ENCODE measurements around the gene RARA. TPM values are rescaled to one million over a fixed set of nuclear protein-coding genes. Genes with fewer than 3 reads are reported as not detected.

Gene RARA
- total and polyA plus RNA-seq, 2 of the 4 experiments (the other 2 are of a cell fraction): 9.0 to 12.7 TPM

DNA sequence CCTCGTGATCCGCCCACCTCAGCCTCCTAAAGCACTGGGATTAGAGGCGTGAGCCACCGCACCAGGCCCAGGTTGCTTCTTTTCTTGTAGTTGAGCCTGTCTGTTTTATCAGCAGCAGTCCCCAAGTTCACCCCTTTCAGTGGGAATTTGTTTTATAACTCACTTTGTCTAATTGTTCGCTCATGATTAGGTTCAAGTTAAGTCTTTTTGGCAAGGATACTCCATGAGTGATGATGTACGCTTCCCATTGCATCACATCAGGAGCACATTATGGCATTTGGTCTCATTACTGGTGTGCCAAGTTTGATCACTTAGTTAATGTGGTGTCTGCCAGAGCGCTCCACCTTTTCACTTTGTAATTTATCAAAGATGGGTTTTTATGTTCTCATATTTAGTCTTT is 70.0 kb downstream of the RARA start:
- dilution Hi-C loops (cut with HindIII; ENCODE audit: low sequenced_read_pairs, unreplicated experiment): no loop called here
- no peak overlapping the region for H3K27ac ChIP-seq (ENCODE audit: insufficient read depth, low read length)
- POLR2A ChIA-PET (ENCODE audit: unreplicated experiment): no interaction called here
- CTCF ChIA-PET: no interaction called here
- H3K4me2 ChIP-seq (ENCODE audit: low read depth, low read length): no peak overlapping the region
- no peak overlapping the region for H3K23ac ChIP-seq (ENCODE audit: low read depth, low read length)
- H2AFZ ChIP-seq (replicated peaks; ENCODE audit: low read length, poor library complexity): no peak overlapping the region
- H3K14ac ChIP-seq (replicated peaks; ENCODE audit: low read depth, low read length): no peak overlapping the region
- no peak overlapping the region for H2AK5ac ChIP-seq (ENCODE audit: low read depth, low read length)
- no peak overlapping the region for H3K56ac ChIP-seq (ENCODE audit: extremely low read depth, insufficient read depth, low read length)
- H3K9me1 ChIP-seq (ENCODE audit: insufficient read depth, low read length): no peaks in the 10 kb centered on the region
- no peak for DNase-seq
- no TSS peak for BruUV-seq (replicated peaks)
- H3K18ac ChIP-seq (ENCODE audit: low read depth, low read length): no peak overlapping the region
- no peak overlapping the region for H3K4me3 ChIP-seq (ENCODE audit: insufficient read depth, low read depth, low read length)
- H2BK20ac ChIP-seq (ENCODE audit: low read depth, low read length): no peak overlapping the region
- H4K8ac ChIP-seq (ENCODE audit: low read depth in 2 of 2, low read length in 2 of 2): no peak overlapping the region
- H2BK120ac ChIP-seq (ENCODE audit: low read depth, low read length): no peak overlapping the region
- H3K36me3 ChIP-seq (ENCODE audit: control insufficient read depth, insufficient read depth, low read length): no peaks in the 10 kb centered on the region
- H3K4ac ChIP-seq (ENCODE audit: low read depth, low read length): no peak overlapping the region
- no peak overlapping the region for H2BK5ac ChIP-seq (ENCODE audit: low read depth, low read length, poor library complexity, severe bottlenecking)
- TF ChIP-seq MXI1 (IDR thresholded peaks at IDR 0.05; ENCODE audit: borderline replicate concordance, low read depth, low read length) (no peak), CHD1 (IDR thresholded peaks at IDR 0.05; ENCODE audit: low read depth, low read length) (no peak), MAFK (IDR thresholded peaks at IDR 0.05; ENCODE audit: low read depth, low read length) (no peak), CEBPB (IDR thresholded peaks at IDR 0.05; ENCODE audit: low read depth, low read length) (no peak), NFE2L2 (IDR thresholded peaks at IDR 0.05; ENCODE audit: low read depth, low read length) (no peak), POLR2A (IDR thresholded peaks at IDR 0.05; ENCODE audit: low read depth, low read length) (no peak), USF2 (IDR thresholded peaks at IDR 0.05; ENCODE audit: low read depth, low read length) (no peak), MAZ (IDR thresholded peaks at IDR 0.05; ENCODE audit: borderline replicate concordance, low read depth, low read length) (no peak), RFX5 (IDR thresholded peaks at IDR 0.05; ENCODE audit: low read depth, low read length) (no peak), RCOR1 (IDR thresholded peaks at IDR 0.05; ENCODE audit: insufficient replicate concordance, low read length) (no peak), SMC3 (IDR thresholded peaks at IDR 0.05; ENCODE audit: low read depth, low read length) (no peak), FOS (IDR thresholded peaks at IDR 0.05; ENCODE audit: low read depth, low read length) (no peak), BHLHE40 (IDR thresholded peaks at IDR 0.05; ENCODE audit: low read depth, low read length) (no peak)
- TF ChIP-seq, protein P1, sequence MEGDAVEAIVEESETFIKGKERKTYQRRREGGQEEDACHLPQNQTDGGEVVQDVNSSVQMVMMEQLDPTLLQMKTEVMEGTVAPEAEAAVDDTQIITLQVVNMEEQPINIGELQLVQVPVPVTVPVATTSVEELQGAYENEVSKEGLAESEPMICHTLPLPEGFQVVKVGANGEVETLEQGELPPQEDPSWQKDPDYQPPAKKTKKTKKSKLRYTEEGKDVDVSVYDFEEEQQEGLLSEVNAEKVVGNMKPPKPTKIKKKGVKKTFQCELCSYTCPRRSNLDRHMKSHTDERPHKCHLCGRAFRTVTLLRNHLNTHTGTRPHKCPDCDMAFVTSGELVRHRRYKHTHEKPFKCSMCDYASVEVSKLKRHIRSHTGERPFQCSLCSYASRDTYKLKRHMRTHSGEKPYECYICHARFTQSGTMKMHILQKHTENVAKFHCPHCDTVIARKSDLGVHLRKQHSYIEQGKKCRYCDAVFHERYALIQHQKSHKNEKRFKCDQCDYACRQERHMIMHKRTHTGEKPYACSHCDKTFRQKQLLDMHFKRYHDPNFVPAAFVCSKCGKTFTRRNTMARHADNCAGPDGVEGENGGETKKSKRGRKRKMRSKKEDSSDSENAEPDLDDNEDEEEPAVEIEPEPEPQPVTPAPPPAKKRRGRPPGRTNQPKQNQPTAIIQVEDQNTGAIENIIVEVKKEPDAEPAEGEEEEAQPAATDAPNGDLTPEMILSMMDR (conservative IDR thresholded peaks at IDR 0.05; ENCODE audit: low read depth, low read length): no peak
- TF ChIP-seq, protein P2, sequence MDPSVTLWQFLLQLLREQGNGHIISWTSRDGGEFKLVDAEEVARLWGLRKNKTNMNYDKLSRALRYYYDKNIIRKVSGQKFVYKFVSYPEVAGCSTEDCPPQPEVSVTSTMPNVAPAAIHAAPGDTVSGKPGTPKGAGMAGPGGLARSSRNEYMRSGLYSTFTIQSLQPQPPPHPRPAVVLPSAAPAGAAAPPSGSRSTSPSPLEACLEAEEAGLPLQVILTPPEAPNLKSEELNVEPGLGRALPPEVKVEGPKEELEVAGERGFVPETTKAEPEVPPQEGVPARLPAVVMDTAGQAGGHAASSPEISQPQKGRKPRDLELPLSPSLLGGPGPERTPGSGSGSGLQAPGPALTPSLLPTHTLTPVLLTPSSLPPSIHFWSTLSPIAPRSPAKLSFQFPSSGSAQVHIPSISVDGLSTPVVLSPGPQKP (IDR thresholded peaks at IDR 0.05; ENCODE audit: borderline replicate concordance, low read depth, low read length): no peak
- intact Hi-C loops (cut with micrococcal nuclease): no loop called here
- H3K9me3 ChIP-seq (ENCODE audit: control insufficient read depth, insufficient read depth, low read length): 0 out of 2 replicates have a peak, but pooled peaks cover 2% of the 10 kb centered on the region
- no peaks in the 10 kb centered on the region for H3K4me1 ChIP-seq (ENCODE audit: control insufficient read depth, insufficient read depth, low read length)
- ATAC-seq (ENCODE audit: low read depth): no peak
- H3K27me3 ChIP-seq (ENCODE audit: control insufficient read depth, insufficient read depth, low read length): no peaks in the 10 kb centered on the region
- no peak overlapping the region for H2BK15ac ChIP-seq (ENCODE audit: low read depth, low read length)
- no CpG with 5 or more reads among the region's 7 CpGs for WGBS, 2 experiments (ENCODE audit: extremely low coverage in 2 of 2, insufficient read length in 1 of 2)
- in situ Hi-C loops (cut with MboI; ENCODE audit: low sequenced_read_pairs): no loop called here
- H3K9ac ChIP-seq (ENCODE audit: low read depth, low read length): no peak overlapping the region
- no peak overlapping the region for H4K91ac ChIP-seq (ENCODE audit: insufficient read depth, low read depth, low read length)
- H4K20me1 ChIP-seq (ENCODE audit: insufficient read depth, low read length): no peaks in the 10 kb centered on the region
- no peak overlapping the region for H4K5ac ChIP-seq (ENCODE audit: low read depth, low read length)
- H3K79me1 ChIP-seq (ENCODE audit: low read depth in 1 of 2, low read length in 2 of 2): no peaks in the 10 kb centered on the region
- H2AK9ac ChIP-seq (replicated peaks; ENCODE audit: low read depth, low read length, poor library complexity): no peak overlapping the region

All from IMR-90 (cell line).